Embryonic facial prominence (tissue), 1 donor: ENCODE results near the gene KLHL5.
"Not testable (repeated sequence)": the region's sequence is repeated elsewhere in the genome, so short reads cannot be mapped to it uniquely, and the experiment has no call there.

Experiments
- DNase-seq: peaks from one replicate; pipeline ENCODE4 v3.0.0-alpha.2; 2016; ENCODE audit errors: extremely low spot score

KLHL5 gene

GRCh38 chr4:39103291-39103690 is 41.3 kb downstream of the KLHL5 start:
- DNase-seq: no peak

GRCh38 chr4:39104255-39104654 is 42.2 kb downstream of the KLHL5 start:
- DNase-seq: no peak

- no peak for DNase-seq
These were observed 44.0 kb downstream of the KLHL5 start for GRCh38 chr4:39106011-39106410.

DNA sequence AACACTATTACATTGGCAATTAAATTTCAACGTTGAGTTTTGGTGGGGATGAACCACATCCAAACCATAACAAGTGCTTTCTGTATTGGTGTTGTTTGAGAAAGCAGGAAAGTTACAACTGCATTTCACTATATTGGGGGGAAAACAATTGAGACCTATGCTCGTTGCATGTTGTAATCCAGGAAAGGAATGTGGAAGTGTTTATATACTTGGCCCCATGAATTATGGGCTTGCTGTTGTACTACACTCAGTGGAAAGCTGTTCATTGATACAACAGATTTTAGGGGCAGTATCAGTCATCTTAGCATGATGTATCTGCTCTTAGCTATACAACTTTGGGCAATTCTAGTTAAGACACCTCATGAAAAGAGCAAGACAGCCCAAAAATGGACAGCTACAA is 52.4 kb downstream of the KLHL5 start:
- DNase-seq: no peak

- no peak for DNase-seq
These were observed 56.1 kb downstream of the KLHL5 start for GRCh38 chr4:39118034-39118658.

GRCh38 chr4:39120418-39120817 is 58.4 kb downstream of the KLHL5 start:
- DNase-seq: no peak

- no peak for DNase-seq
These were observed 63.0 kb downstream of the KLHL5 start for GRCh38 chr4:39124885-39125599.

DNA sequence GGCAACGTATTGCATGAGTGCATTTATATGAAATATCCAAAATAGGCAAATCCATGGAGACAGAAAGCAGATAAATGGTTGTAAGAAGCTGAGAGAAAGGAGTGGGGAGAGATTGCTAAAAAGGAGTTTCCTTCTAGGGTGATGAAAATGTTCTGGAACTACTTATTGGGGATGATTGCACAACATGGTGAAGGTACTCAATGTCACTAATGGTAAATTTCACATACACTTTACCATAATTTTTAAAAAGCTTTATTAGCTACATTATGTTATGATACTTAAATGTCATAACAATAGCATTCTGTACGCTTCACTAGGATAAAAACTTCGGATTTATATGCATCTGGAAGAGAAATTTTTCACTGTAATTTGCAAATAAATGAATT is 63.6 kb downstream of the KLHL5 start:
- DNase-seq: no peak

DNA sequence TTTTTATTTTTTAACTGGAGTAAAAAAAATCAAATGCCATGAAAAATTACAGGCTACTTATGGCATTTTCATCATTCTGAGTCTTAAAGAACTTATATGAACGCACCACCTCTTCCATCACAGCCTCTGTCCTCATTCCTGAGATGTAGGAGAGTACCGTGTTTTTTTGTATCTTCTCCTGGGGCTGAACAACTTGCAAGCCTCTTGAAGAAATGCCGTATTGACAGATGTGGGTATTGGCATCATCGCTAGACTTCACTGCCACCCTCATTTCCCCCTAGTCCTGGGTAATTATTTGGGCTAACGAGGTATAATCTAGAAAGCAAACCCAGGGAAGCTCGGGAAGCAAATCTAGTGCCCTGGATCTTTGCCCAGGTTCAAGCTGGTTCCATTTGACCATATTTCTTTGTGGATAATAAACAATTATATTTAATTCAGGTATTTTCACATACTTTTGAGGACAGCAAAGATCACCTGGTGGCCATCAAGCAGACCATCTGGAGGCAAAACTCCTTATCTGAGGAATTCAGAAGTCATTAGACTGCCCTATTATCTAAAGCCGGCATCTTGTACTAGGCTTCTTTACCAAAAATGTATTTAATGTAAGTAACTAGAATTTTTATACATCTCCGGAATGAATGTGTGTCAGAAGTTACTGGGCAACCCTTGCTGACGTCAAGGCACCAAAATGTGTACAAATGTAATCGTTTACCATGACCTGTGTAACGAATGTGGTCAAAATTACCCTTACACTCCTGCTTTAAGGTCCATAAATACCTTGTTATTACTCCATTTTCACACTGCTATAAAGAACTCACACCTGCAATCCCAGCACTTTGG is 64.4 kb downstream of the KLHL5 start:
- no peak for DNase-seq

GRCh38 chr4:39133623-39134022 is 71.6 kb downstream of the KLHL5 start:
- DNase-seq: no peak

- DNase-seq: no peak
These were observed 72.8 kb downstream of the KLHL5 start for GRCh38 chr4:39134683-39135306.

GRCh38 chr4:39138227-39138626 is 76.2 kb downstream of the KLHL5 start:
- not testable (repeated sequence) for DNase-seq

GRCh38 chr4:39146211-39146610 is 84.2 kb downstream of the KLHL5 start:
- DNase-seq: no peak

- DNase-seq: no peak
These were observed 92.0 kb downstream of the KLHL5 start for GRCh38 chr4:39154009-39154408.

GRCh38 chr4:39157520-39157919 is 95.5 kb downstream of the KLHL5 start:
- no peak for DNase-seq

GRCh38 chr4:39166177-39166576 is 104.1 kb downstream of the KLHL5 start:
- no peak for DNase-seq

DNA sequence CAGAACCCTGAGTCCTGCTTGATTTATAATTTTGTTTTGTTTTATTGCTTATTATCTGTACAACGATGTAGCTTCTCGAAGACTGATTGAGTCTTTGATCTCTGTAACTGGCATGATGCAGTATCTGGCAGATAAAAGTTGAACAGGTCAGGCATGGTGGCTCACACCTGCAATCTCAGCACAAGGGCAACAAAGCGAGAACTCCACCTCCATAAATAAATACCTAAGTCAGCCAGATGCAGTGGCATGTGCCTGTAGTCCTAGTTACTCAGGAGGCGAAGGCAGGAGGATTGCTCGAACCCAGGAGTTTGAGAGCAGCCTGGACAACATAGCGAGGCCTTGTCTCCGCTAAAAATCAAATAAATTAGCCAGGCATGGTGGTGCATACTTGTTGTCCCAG is 104.6 kb downstream of the KLHL5 start:
- DNase-seq: no peak

DNA sequence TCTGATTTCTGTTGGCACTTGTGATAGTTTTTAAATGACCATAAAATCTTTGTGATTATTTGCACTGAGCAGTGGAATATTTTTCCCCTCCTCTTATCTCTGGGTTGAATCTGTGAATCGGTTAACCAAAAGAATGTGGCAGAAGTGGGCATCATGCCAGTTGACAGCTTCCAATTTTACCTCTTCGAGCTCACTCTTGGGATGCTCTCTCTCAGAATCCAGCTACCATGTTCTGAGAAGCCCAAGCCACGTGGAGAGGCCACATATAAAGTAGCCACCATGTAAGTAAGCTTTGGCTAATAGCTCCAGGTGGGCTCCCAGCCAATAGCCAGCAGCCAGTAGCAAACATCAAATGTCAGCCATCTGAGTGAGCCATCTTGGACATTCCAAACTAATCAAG is 107.4 kb downstream of the KLHL5 start:
- no peak for DNase-seq

DNA sequence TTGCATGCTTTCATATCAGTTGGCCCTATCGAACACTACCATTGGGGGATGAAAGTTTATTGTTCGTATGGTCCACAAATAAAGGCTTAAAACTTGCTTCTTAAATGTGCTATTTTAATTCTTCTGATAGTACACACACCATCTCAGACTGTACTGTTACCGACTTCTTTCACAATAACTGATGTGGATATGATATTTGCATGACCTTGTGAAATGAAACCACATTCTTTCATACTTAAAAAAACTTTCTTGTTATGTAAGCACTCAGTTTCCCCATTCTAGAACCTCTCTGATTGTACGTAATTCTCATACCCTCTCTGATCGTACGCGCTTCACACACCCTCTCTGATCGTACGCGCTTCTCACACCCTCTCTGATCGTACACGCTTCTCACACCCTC is 108.3 kb downstream of the KLHL5 start:
- no peak for DNase-seq
